OCI-M1 (cell line): ENCODE data around the gene EVC2.

Source experiments
- DNase-seq: peaks from one replicate; lab custom pipeline; 2025; lab: John Stamatoyannopoulos, UW

Gene EVC2

GRCh38 chr4:5713861-5714260, 5.5 kb upstream of the EVC2 start:
- no peak for DNase-seq

DNA sequence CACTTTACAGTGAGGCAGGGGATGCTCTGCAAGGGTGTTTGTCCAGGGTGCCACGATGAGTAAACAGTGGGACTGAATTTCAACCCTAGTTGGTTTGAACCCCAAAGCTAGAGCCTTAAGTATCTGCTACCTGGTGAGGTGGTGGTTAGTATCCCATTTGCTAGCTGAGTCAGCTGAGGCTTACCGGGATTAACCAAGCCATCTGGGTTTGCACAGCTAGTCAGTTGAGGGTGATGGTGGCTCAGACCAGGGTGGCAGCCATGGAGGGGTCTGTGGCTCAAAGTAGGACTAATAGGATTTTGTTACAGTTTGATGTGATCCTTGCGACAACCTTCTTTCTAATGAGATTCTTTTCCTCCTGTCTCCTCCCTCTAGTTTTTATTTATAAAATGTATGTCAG, 4.6 kb upstream of the EVC2 start:
- no peak for DNase-seq

DNA sequence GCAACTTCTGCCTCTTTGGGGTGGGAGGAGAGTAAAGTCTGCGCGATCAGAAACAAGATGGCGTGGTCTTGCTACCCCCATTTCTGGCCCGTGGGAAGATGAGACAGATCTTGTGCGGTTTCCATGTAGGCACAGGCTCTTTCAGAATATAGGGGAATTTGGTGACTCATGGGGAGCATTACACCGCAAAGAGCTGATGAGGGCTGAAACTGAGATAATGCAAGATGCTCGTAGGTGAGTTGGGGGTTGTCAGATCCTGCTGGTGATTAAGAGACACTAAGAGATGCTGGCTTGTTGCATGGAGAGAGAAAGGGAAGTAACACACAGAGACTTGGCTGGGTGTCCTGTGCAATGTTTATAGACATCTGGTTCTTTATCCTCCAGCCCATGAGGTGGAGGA, 4.2 kb upstream of the EVC2 start:
- DNase-seq = no peak

DNA sequence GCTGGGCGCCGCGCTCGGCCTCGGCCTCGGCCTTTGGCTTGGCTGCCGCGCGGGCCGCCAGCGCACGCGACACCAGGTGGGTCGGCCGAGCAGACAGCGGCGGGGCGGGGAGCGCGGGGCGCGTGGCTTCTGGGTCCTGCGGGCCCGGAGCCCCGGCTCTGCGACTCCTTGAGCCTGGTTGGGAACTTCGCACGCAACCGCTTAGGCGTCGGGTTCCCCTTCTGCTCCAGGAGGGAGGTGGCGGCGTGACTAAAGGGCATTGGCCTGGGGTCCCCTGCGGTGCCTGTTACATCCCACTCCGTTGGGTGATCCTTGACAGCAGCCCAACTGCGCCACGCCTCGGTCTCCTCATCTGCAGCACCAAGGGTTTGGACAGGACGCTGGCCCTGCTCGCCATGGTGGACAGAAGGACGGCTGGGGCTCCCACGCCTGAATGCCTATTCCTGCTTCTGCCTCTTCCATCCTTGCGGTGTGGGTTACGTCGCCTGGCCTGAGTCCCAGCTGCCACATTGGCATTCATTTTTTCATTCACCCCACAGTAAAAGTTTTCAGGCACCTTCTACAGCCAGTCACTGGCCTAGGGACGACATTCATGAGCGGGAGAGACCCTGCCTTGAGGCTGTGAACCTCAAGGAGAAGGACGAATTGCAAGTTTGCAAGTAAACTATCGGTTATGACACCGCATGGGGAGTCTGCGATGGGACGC, 3.3 kb upstream of the EVC2 start:
- no peak for DNase-seq

GRCh38 chr4:5710961-5711478, 2.7 kb upstream of the EVC2 start, which contains the start of gene EVC:
Gene EVC, plus strand, starts transcription at chr4:5711201. Its CDS starts 180 bp downstream, at chr4:5711381.
- DNase-seq = no peak

DNA sequence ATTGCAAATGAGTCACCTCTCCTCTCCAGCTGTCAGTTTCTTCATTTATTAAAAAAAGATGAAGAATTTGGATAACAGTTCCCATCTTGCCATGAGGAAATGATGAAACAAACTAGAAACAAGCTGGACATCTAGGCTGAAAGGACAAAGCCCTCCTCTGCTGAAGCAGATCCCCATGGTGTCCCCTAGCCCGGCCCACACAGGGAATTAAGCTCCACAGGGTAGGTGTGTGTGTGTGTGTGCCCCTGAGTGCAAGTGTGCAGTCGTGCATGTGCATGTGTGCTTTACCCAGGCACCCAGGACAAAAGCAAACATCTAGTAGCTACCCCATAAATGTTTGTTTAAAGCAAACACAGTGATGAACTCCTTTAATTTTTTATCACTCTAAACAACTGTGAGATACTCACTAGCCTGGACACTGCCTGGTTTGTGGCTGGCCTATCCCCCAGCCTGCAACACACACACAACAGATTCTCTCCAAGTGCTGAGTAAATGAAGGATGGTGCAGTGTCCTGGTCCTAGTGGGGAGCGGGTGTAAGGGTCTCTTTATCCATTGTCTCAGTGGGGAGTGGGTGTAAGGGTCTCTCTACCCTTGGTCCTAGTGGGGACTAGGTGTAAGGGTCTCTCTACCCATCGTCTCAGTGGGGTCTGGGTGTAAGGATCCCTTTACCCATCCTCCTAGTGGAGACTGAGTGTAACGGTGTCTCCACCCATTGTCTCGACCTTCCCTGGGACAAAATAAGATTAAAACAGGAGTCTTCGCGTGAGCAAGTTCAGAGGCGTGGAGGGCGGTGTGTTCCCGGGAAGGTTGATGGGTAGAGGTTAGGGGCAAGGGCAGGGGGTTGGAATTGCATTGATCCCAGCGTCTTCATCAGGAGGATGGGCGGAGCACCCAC, 2.0 kb upstream of the EVC2 start:
- no peak for DNase-seq

- DNase-seq = no peak
Measured at GRCh38 chr4:5709207-5709575, 832 bp upstream of the EVC2 start.

DNA sequence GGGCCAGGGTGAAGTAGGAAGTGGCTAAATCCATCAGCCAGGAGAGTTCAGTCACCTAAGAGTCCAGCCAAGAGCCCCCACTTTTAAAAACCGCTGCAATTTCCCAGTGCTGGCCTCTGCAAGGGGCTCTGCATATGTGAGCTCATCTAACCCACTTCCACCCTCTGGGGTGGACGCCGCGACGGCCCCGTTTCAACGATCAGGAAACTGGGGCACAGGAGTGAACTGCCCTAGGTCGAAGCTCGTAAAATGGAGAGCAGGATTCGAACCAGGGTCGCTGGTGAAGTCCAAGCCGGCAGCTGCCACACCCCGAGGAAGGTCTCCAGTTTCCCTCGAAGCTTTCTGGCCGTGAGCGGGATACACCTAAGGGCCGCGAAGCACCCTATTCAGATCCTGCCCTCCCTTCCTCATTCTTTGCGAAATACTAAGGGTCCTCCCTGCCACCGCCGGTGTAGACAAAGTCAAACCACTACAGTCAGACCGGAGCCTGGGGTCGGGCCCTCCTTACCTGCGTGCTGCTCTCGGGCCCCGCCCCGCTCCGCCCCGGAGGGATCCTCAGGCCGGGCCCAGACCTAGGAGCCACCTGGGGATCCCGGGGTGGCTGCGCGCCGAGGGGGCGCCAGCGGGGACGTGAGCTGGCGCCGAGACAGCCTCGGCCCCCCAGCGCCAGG, 446 bp downstream of the EVC2 start:
- DNase-seq = no peak

GRCh38 chr4:5707366-5707765, 993 bp downstream of the EVC2 start:
- DNase-seq = no peak

DNA sequence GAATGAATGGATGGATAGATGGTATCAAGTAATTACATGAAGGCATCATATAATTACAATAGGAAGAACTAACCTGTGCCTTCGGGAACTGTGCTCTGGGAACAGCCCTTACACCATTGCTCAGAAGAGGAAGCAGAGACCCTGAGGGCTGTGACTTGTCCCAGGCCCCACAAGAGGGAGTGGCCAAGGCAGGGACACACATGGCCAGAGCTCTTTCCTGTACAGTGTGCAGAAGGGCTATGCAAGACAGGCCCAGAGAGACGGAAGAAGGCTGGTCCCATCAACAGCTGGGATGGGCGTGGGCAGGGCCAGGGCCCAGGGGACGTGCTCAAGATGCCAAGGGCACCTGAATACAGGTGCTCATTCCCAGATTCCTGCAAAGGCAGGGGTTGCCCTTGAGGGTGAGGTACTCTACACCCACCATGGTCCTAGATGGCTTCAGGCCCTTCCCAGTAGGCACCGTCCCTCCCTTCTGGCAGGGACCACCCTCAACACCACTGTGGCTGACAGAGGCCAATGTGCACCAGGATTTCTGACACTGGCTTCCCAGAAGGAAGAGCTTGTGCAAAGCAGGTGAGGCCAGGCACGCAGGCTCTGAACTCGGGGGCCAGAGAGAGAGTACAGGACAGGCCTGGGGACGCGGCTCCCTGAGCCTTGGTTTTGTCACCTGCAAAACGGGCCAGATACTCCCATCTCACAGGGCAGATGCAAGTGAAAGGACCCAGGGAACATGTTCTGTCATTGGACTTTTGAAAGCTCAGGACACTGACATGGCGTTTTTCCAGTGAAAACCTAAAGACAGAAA, 1.7 kb downstream of the EVC2 start:
- no peak for DNase-seq

DNA sequence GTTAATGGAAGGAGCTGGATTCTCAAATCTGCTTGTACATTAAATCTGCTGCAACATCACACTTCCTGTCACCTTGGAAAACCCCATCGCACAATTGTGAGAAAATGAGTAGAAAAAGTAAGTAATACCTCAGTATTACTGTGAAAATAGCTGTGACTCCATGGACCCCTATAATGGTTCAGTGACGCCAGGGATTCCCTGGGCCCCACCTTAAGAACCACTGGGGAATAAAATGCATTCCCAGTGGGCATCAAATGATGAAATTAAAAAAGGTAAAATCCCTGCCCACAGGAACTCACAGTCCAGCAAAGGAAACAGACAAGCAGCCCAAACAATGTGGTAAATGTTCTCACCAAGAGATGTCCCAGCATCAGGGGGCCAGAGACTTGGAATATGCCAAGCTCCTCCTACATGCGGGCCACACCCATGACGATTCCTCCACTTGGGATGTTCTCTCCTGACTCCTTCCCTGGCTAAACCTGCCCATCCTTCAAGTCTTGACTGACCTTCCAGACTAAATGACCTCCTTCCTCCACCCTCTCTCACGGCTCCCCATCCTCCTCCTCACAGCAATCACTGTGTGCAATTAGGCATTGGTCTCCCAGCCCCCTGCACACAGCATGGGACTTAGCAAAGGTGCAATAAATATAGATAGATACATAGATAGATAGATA, 2.6 kb downstream of the EVC2 start:
- DNase-seq = no peak

DNA sequence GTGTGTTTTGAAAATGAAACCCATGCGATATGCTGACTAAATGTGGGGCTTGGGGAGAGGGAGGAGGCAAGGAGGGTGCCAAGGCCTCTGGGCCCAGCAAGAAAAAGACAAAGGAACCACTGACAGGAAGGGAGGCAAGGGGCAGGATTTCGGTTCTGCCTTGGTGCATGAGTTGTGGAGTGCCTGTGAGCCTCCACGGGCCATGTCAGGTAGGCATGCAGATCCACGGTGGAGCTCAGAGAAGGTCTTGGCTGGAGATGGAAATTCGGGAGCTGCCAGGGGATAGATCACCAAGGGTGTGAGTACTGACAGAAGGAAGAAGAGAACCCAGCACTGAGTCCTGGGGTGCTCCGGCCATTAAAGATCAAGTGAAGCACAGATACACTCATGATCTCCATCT, 4.1 kb downstream of the EVC2 start:
- no peak for DNase-seq

DNA sequence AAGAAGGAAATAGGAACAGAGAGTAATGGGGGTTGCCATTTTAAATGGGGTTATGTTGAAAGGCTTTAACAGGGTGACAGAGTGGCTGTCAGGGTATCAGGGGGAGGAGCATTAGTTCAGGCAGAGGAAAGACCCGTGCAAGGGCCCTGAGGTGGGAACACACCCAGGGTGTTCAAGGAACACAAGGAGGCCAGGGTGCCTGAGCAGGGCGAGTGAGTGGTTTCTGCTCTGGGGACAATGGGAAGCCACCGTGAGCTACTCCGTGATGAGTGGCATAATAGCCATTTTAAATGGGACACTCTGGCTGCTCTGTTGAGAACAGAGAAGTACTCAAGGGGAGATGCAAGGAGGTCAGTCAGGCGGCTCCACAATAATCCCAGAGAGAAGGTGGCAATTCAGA, 4.5 kb downstream of the EVC2 start:
- no peak for DNase-seq

- no peak for DNase-seq
Measured at GRCh38 chr4:5701971-5702370, 6.4 kb downstream of the EVC2 start.

GRCh38 chr4:5700459-5700858, 7.9 kb downstream of the EVC2 start:
- no peak for DNase-seq

DNA sequence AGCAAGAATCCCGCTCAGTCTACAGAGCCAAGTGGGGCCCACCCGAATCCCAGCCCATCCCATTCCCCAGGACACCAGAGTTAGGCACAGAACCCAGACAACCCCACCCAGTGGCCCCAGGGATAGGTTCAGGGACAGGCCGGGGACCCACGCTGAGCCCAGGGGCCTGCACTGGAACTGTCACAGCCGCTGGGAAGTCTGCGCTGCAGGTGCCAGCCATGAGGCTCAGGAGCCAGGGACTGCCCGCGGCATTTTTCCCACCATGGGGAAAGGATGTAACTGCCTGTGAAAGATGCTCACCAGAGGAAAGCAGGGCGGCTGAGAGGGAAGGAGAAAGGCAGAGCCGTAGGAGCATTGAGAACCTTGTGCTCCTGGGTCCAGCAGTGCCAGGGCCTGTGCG, 12.0 kb downstream of the EVC2 start:
- no peak for DNase-seq

GRCh38 chr4:5693871-5694270, 14.5 kb downstream of the EVC2 start:
- DNase-seq = no peak

GRCh38 chr4:5691491-5692132, 16.7 kb downstream of the EVC2 start:
- no peak for DNase-seq

- DNase-seq = no peak
Measured at GRCh38 chr4:5689065-5689464, 19.3 kb downstream of the EVC2 start.

GRCh38 chr4:5686338-5686737, 22.0 kb downstream of the EVC2 start:
- DNase-seq = no peak

GRCh38 chr4:5685296-5685695, 23.1 kb downstream of the EVC2 start:
- DNase-seq = no peak
